Osteoblast (primary cell): ENCODE measurements around the gene ADAM17. TPM values are rescaled to one million over a fixed set of nuclear protein-coding genes. Genes with fewer than 3 reads are reported as not detected.
A peak's percentile ranks its signal among the peaks of the same experiment; 100 is the strongest.

Source experiments
- DNase-seq: peaks from one replicate; pipeline ENCODE4 v3.0.0; 2011; ENCODE audit warnings: low spot score, mixed read lengths; ENCODE audit not compliant: insufficient read length; ENCODE audit errors: missing footprints
- H2AFZ ChIP-seq: 2 replicates; pipeline ENCODE4 v1.6.0; 2011; ENCODE audit warnings: mild to moderate bottlenecking, low read length
- H3K27ac ChIP-seq: 2 replicates; pipeline ENCODE4 v1.5.1; 2011; ENCODE audit warnings: mild to moderate bottlenecking, low read depth, low read length, moderate library complexity
- H3K27me3 ChIP-seq: 2 replicates; pipeline ENCODE4 v1.6.0; 2012; ENCODE audit warnings: mild to moderate bottlenecking, control low read depth, inconsistent platforms, low read length, moderate library complexity; ENCODE audit not compliant: insufficient read depth
- H3K36me3 ChIP-seq: 2 replicates; pipeline ENCODE4 v1.5.1; 2011; ENCODE audit warnings: mild to moderate bottlenecking, low read length, control low read depth, moderate library complexity; ENCODE audit not compliant: insufficient read depth
- H3K4me1 ChIP-seq: 2 replicates; pipeline ENCODE4 v1.5.1; 2011; ENCODE audit warnings: mild to moderate bottlenecking, low read length, control low read depth, moderate library complexity; ENCODE audit not compliant: insufficient read depth
- H3K4me2 ChIP-seq: 2 replicates; pipeline ENCODE4 v1.6.0; 2011; ENCODE audit warnings: mild to moderate bottlenecking, low read length; ENCODE audit not compliant: insufficient read depth
- H3K4me3 ChIP-seq: fragments of 200-600 bp; sonication (generic); 3 replicates; pipeline ENCODE4 v1.5.1; 2012; ENCODE audit warnings: mild to moderate bottlenecking, low read length, inconsistent platforms; ENCODE audit not compliant: insufficient read depth
- H3K79me2 ChIP-seq: 2 replicates; pipeline ENCODE4 v1.6.0; 2012; ENCODE audit warnings: mild to moderate bottlenecking, low read length, control low read depth, inconsistent platforms; ENCODE audit not compliant: insufficient read depth
- H3K9me3 ChIP-seq: 2 replicates; pipeline ENCODE4 v1.5.1; 2011; ENCODE audit warnings: low read depth, low read length, control low read depth
- H4K20me1 ChIP-seq: 2 replicates; pipeline ENCODE4 v1.6.0; 2012; ENCODE audit warnings: mild to moderate bottlenecking, low read length, control low read depth; ENCODE audit not compliant: insufficient read depth
- total RNA-seq: library from RNA; depleted of rRNA; stranded (reverse); fragments of >200 nt; gene quantifications from 2 replicates; pipeline ENCODE4 v1.2.3, GENCODE V29; 2012
- TF ChIP-seq, protein P1 (sequence below): IDR thresholded peaks from 2 replicates; pipeline ENCODE4 v1.5.1; 2011; ENCODE audit warnings: mild to moderate bottlenecking, low read depth, low read length, moderate library complexity; ENCODE audit errors: extremely low read depth

The ADAM17 gene
- total RNA-seq, 1 donor: 69.1 TPM

- H3K4me1 ChIP-seq: peaks cover 18% of the 10 kb centered on the region
- H3K36me3 ChIP-seq: peaks cover 82% of the 10 kb centered on the region
These were observed 62.7 kb downstream of the ADAM17 start for GRCh38 chr2:9492927-9493326.

DNA sequence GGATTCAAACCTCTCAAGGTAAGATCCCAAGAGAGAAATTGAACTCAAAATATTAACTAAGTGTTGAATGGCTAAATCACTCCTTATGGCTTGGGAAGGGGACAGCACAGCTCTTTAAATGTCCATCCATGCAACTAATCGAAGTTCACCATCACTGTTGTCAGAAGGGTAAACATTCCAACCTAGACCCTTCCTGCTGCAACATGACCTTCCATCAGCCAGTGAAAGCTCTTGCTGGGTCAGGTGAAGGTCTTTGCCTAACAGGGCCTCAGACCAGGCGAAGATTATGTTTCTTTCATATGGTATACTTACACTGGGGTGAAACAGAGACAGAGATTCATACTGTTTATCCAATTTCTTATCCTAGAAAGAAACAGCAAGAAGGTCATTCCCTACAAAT lies 64.8 kb downstream of the ADAM17 start:
- TF ChIP-seq, protein P1, sequence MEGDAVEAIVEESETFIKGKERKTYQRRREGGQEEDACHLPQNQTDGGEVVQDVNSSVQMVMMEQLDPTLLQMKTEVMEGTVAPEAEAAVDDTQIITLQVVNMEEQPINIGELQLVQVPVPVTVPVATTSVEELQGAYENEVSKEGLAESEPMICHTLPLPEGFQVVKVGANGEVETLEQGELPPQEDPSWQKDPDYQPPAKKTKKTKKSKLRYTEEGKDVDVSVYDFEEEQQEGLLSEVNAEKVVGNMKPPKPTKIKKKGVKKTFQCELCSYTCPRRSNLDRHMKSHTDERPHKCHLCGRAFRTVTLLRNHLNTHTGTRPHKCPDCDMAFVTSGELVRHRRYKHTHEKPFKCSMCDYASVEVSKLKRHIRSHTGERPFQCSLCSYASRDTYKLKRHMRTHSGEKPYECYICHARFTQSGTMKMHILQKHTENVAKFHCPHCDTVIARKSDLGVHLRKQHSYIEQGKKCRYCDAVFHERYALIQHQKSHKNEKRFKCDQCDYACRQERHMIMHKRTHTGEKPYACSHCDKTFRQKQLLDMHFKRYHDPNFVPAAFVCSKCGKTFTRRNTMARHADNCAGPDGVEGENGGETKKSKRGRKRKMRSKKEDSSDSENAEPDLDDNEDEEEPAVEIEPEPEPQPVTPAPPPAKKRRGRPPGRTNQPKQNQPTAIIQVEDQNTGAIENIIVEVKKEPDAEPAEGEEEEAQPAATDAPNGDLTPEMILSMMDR: no peak
- Histone ChIP-seq H3K4me1 (peaks cover 17% of the 10 kb centered on the region), H3K9me3 (no peaks in the 10 kb centered on the region), H3K27ac (no peak overlapping the region), H3K36me3 (peaks cover 87% of the 10 kb centered on the region), H3K4me2 (no peak overlapping the region), H3K27me3 (no peaks in the 10 kb centered on the region), H3K79me2 (peaks cover 19% of the 10 kb centered on the region), H2AFZ (no peak overlapping the region), H4K20me1 (peaks cover 2% of the 10 kb centered on the region), H3K4me3 (no peak overlapping the region)
- DNase-seq: no peak

More at GRCh38 chr2:9492927-9493326, 62.7 kb downstream of the ADAM17 start:
- H3K27me3 ChIP-seq: no peaks in the 10 kb centered on the region
- H3K9me3 ChIP-seq: no peaks in the 10 kb centered on the region
- TF ChIP-seq, protein P1: no peak
- H2AFZ ChIP-seq: no peak overlapping the region
- H3K27ac ChIP-seq: no peak overlapping the region
- DNase-seq: no peak
- H3K4me3 ChIP-seq: no peak overlapping the region
- peaks cover 2% of the 10 kb centered on the region for H4K20me1 ChIP-seq
- peaks cover 11% of the 10 kb centered on the region for H3K79me2 ChIP-seq
- no peak overlapping the region for H3K4me2 ChIP-seq

GRCh38 chr2:9488583-9489547 lies 66.8 kb downstream of the ADAM17 start:
- H3K79me2 ChIP-seq: peaks cover 22% of the 10 kb centered on the region
- peak overlapping the region; percentile 46 for H3K4me2 ChIP-seq
- no peaks in the 10 kb centered on the region for H3K27me3 ChIP-seq
- peaks cover 10% of the 10 kb centered on the region for H4K20me1 ChIP-seq
- H3K4me3 ChIP-seq: no peak overlapping the region
- H3K4me1 ChIP-seq: peaks cover 28% of the 10 kb centered on the region
- TF ChIP-seq, protein P1: no peak
- no peak overlapping the region for H2AFZ ChIP-seq
- peaks cover 90% of the 10 kb centered on the region for H3K36me3 ChIP-seq
- peak; percentile 77 for DNase-seq
- H3K9me3 ChIP-seq: no peaks in the 10 kb centered on the region
- H3K27ac ChIP-seq: peak overlapping the region; percentile 64

DNA sequence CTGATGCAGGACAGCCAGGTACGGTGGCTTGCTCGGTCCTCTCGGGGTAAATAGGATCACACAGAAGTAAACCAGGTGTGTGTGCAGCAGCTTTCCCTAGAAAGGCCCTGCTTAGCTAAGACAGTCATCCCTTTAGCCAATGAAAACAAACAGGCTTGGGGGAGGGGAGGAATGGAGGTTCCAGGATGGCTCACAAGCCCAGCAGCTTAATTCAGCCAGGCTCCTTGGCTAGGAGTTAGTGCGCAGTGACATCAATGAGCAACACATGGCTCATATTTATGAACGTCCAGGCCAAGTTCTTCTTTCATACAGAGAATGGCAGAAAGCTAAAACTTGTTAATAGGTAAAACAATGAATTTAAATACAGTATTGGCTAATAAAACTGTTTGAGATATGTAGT lies 71.1 kb downstream of the ADAM17 start:
- Histone ChIP-seq H2AFZ (no peak overlapping the region), H3K4me3 (no peak overlapping the region), H3K4me2 (no peak overlapping the region), H3K27me3 (no peaks in the 10 kb centered on the region), H4K20me1 (peaks cover 23% of the 10 kb centered on the region), H3K79me2 (peaks cover 43% of the 10 kb centered on the region), H3K9me3 (no peaks in the 10 kb centered on the region), H3K36me3 (peaks cover 87% of the 10 kb centered on the region), H3K4me1 (peaks cover 37% of the 10 kb centered on the region), H3K27ac (peak overlapping the region; percentile 56)
- no peak for DNase-seq
- TF ChIP-seq, protein P1: no peak
